Endometrial microvascular endothelial cells (primary cell): ENCODE data around the gene TSPY1. TPM values are rescaled to one million over a fixed set of nuclear protein-coding genes. Genes with fewer than 3 reads are reported as not detected.
"Not testable (repeated sequence)": the region's sequence is repeated elsewhere in the genome, so short reads cannot be mapped to it uniquely, and the experiment has no call there.

Experiments
- in situ Hi-C: cut with HindIII; loops from 2 replicates; pipeline ENCODE4 v1.10.0; 2017; ENCODE audit warnings: low sequenced_read_pairs, low pct_unique_long_range_greater_than_20kb; ENCODE audit errors: inconsistent ontology term
- total RNA-seq: library from RNA; depleted of rRNA; stranded (reverse); fragments of >200 nt; gene quantifications from one replicate; pipeline ENCODE4 v1.2.3, GENCODE V29; 2015; ENCODE audit errors: inconsistent ontology term

The TSPY1 gene
- not detected for total RNA-seq

DNA sequence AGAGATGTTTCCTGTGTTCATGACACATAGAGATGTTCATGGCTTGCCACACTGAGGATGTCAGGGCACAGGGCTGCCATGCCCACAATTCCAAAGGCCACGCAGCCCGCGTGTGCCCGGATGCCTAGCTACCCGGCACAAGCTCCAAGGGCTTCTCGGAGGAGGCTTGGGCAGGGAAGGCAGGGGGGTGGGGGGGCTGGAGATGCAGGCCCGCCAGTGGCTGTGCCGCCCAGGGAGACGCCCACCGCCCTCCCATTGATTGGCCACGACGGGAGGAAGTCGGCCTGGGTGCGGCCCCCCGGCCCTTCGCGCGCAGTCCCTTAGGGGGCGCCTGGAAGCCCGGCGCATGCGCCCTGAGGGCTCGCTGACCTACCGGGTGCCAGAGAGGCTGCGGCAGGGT is at the start of gene TSPY1:
TSS of gene TSPY1 (plus strand) at position 301 of the 400 bp plus-strand sequence. CDS start at position 347, 46 bp downstream.
- in situ Hi-C loops: not testable (repeated sequence)

DNA sequence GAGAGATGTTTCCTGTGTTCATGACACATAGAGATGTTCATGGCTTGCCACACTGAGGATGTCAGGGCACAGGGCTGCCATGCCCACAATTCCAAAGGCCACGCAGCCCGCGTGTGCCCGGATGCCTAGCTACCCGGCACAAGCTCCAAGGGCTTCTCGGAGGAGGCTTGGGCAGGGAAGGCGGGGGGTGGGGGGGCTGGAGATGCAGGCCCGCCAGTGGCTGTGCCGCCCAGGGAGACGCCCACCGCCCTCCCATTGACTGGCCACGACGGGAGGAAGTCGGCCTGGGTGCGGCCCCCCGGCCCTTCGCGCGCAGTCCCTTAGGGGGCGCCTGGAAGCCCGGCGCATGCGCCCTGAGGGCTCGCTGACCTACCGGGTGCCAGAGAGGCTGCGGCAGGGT is 20.2 kb downstream of the TSPY1 start, which contains the start of gene TSPY9:
TSS of gene TSPY9 (plus strand) at position 301 of the 400 bp plus-strand sequence. CDS start at position 347, 46 bp downstream.
- in situ Hi-C loops: not testable (repeated sequence)

- in situ Hi-C loops: not testable (repeated sequence)
These were observed 37.6 kb downstream of the TSPY1 start for GRCh38 chrY:9504396-9504795.

DNA sequence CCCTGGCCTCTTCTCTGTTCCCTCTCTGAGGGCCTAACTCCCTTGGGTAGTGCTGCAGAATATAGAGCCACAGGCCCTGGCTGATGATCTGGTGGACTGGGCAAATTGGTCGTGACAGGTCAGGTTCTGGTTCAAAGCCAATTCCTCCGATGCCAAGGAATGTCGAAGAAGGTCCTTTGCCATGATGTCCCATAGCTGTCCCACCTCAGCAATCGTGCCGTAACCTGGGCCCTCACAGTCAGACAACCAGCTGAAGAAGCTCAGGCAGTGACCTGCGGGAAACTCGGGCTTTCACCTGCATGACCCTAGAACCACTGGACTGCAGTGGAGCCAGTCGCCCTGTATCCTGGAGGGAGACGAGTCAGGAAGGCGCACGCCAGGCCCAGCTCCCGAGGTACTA is 49.5 kb downstream of the TSPY1 start:
- in situ Hi-C loops: not testable (repeated sequence)

Other genes with a start within 250 kb of the TSPY1 start
- not detected for gene TSPY4, start 129.5 kb upstream of the TSPY1 start, total RNA-seq
- not detected for gene TSPY8, start 109.2 kb upstream of the TSPY1 start, total RNA-seq
- not detected for gene TSPY3, start 68.5 kb upstream of the TSPY1 start, total RNA-seq
- not detected for gene TSPY9, start 20.3 kb downstream of the TSPY1 start, total RNA-seq
- not detected for gene TSPY10, start 60.9 kb downstream of the TSPY1 start, total RNA-seq